ENCODE data around the gene CFAP74. TPM values are rescaled to one million over a fixed set of nuclear protein-coding genes. Genes with fewer than 3 reads are reported as not detected.
"Not testable (repeated sequence)": the region's sequence is repeated elsewhere in the genome, so short reads cannot be mapped to it uniquely, and the experiment has no call there.

CFAP74 gene
- total RNA-seq, 1 donor from 2014 or later: not detected

- DNase-seq (ENCODE audit: extremely low read depth, low read depth, low spot score): no peak
Measured at GRCh38 chr1:1954831-1955441, 48.6 kb downstream of the CFAP74 start.

GRCh38 chr1:1954015-1954414 lies 49.6 kb downstream of the CFAP74 start:
- no peak for DNase-seq (ENCODE audit: extremely low read depth, low read depth, low spot score)

DNA sequence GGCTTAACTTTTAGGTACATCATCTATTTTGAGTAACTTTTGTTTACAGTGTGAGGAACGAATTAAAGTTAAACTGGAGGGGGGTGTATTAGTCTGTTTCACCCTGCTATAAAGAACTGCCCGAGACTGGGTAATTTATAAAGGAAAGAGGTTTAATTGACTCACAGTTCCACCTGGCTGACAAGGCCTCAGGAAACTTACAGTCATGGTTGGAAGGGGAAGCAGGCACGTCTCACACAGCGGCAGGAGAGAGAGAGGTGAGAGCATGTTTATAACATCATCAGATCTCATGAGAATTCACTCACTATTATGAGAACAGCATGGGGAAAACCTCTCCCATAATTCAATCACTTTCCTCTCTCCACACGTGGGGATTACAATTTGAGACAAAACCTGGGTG lies 52.6 kb downstream of the CFAP74 start:
- no peak for DNase-seq (ENCODE audit: extremely low read depth, low read depth, low spot score)

DNA sequence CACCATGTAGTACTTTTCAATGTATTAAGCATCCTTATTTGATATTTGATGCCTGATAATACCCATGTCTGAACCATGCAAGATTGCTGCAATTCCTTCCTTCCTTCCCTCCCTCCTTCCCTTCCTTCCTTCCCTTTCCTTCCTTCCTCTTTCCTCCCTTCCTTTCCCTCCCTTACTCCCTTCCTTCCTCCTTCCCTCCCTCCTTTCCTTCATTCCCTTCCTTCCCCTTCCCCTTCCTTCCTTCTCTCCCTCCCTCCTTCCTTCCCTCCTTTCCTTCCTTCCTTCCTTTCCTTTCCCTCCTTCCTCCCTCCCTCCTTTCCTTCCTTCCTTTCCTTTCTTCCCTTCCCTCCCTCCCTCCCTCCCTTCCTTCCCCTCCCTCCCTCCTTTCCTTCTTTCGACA lies 54.8 kb downstream of the CFAP74 start:
- no peak for DNase-seq (ENCODE audit: extremely low read depth, low read depth, low spot score)

DNA sequence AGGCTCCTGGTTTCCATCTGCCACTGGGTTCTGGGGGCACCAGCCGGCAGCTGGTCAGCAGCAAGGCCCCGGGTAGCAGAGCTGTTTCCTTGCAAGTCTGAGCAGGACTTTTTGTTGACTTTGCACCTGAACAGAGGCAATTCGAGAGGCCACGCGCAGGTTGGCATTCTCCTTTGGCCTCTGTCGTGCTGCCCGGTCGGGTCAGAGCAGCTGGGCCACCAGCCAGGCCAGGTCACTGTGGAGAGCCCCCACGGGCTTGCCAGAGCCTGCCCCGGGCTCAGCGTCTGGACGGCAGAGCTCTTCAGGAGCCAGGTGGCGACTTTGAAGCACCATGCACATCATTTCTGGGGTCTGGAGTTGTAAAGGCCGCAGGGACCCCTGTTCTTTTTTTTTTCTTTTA lies 56.1 kb downstream of the CFAP74 start:
- DNase-seq (ENCODE audit: extremely low read depth, low read depth, low spot score): no peak

DNA sequence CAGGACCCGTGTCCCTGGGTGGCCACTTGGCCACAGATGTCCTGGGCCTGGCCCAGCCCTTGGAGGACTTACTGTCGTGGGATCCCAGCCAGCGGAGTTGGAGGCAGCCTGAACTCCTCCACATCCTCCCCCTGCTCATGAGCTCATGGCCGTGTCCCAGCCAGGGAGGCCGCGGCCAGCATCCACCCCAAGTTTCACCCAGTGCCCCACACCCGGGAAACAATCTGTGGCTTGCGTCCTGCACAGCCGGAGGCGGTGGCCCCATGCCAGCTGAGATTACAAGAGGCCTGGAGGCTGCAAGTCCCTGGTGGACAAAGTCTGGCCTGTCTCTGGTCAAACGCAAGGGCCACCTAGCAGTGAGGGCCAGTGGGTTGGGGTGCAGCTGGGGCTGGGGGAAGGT lies 57.0 kb downstream of the CFAP74 start:
- DNase-seq (ENCODE audit: extremely low read depth, low read depth, low spot score): no peak

DNA sequence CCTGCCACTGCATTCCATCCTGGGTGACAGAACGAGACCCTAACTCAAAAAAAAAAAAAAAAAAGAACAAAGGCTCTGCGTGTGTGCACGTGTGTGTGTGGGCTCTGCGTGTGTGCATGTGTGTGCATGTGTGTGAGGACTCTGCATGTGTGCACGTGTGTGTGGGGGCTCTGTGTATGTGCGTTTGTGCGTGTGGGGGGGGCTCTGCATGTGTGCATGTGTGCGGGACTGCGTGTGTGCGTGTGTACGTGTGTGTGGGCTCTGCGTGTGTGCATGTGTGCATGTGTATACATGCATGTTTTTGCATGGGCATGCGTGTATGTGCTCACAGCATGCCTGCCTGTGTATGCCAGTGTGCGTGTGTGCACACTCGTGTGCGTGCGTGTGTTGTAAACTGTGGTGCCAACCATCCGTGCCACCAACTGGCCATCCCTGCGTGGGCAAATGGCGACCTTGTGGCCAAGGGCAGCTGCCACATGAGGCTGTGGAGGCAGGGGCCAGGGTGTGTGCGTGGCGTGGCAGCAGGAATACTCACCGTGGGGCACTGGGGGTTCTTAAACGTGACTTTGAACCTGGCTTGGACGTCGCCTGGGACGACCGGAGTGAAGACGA lies 57.7 kb downstream of the CFAP74 start:
- no peak for DNase-seq (ENCODE audit: extremely low read depth, low read depth, low spot score)

- no peak for DNase-seq (ENCODE audit: extremely low read depth, low read depth, low spot score)
Measured at GRCh38 chr1:1943834-1944570, 59.6 kb downstream of the CFAP74 start.

DNA sequence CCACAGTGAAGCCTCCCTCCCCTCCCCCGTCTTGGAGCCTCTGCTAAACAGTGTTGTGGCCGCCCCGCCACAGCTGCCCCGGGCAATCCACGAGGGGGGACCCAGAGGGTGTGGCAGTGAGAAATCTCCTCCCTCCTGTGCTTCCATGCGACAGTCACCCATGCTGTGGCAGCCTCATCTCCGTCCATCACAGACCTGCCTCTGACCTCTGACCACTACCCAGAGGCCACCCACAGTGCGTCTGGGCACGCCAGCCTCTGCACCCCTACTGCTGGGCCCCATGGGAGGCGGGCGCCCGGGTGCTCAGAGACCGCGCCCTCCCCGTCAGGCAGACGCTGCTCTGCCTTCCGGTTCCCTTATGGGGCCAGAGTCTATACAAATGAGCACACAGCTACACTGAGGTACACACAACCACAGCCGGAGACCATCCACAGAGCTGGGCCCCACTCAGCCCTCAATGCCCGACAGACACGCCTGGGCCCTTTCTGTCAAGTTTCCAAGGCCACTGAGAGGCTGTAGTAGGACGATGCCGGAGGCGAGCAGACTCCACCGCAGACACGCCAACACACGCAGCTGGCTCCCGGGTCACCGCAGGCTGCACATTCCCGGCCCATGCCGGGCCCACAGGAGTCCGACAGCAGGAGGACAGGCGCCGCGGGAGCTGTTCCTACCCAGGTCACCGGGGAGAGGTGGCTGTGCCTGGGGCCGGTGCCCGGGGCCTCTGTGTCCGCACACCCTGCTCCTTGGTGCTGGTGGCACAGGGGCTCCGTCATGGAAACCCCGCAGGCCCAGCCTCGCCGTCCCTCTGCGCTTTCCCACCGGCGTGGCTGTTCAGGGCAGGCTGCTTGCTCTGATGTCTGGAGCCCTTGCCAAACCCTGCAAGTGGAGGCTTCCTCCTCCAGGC lies 60.6 kb downstream of the CFAP74 start:
- no peak for DNase-seq (ENCODE audit: extremely low read depth, low read depth, low spot score)

DNA sequence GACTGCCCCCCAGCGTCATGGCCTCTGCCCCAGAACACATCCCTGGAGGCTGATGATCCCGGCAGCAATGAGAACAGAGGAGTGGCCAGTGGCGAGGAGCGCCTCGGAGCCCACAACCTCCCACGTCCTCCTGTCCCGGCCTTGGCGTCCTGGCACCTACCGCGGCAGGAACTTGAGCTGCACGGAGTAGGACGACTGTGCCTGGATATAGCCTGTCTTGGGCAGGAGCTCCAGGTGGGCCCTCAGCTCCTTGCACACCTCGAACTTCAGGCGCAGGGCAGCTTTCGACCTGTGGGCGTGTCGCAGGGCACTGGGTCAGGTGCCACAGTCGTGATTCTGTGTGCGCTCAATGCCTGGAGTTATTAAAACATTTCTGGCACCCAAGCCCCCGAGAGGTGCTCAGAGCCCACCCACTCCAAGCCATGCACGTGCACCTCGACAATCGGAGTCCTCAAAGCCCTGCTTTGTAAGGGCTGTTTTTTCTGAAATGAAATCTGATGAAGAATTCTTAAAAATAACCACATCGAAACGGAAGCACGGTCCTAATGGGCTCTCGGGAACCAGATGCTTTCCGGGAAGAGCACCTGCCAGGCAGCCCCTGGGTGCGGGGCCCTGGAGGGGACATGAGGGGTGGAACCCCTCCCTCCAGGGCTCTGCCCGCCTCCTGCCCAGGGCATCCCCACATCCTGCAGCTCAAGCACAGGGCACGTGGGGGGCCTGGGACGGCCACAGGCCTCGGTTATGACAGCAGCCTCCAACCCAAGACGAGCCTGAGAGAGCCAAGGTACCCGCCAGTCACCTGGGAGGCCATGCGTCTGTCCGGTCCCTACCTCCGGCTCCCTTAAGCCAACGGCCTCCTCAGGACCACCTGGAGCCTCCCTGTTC lies 61.5 kb downstream of the CFAP74 start:
- no peak for DNase-seq (ENCODE audit: extremely low read depth, low read depth, low spot score)

GRCh38 chr1:1941211-1941841 lies 62.3 kb downstream of the CFAP74 start:
- no peak for DNase-seq (ENCODE audit: extremely low read depth, low read depth, low spot score)

DNA sequence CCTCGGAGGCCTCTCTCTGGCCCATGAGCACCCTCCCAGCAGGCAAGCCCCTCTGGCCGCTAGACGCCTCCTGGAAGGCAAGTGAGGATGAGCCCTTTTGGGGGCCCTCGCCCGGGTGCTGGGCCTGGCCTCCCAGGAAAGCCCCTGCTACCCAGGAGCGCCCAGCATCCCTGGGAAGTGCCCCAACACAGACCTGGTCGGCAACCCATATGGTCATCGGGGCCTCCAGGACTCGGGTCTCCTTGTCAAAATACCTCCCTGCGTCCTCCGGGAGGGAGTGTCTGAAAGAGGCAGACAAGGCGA lies 63.5 kb downstream of the CFAP74 start:
- DNase-seq (ENCODE audit: extremely low read depth, low read depth, low spot score): no peak

DNA sequence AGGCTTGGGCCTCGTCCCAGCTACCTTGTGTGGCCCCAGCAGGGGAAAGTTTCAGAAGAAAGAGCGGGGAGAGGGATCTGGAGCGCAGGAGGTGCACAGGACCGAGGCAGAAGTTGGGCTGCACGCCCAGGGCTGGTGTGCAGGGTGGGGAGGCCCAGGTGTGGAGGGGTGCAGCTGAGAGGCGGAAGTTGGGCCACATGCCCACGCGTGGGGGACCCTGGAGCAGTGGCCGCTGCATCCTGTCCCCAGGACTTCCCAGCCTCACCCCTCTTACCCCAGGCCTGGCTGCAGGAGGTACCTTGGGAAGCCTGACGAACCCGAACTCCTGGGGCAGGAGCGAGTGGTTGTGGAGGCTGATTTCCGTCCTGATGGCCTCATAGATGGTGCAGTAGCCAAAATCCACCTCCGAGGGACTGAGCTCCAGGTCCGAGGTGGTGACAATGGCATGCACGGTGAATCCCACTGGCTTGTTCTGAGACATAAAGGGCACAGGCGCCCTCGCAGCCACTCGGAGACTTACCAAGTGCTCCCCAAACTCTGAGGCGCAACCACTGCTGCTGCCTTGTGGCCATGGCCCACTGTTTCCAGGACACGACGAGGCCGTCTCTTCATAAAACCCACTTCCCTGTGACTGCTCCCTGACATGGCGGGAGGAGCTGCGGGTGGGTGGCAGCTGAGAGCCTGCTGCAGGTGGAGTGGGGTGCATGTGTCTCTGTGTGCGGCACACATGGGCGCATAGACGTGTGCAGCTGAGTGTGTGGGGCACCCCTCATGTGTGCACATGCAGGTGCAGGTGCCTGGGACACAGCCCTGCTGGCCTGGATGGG lies 64.1 kb downstream of the CFAP74 start:
- DNase-seq (ENCODE audit: extremely low read depth, low read depth, low spot score): no peak

DNA sequence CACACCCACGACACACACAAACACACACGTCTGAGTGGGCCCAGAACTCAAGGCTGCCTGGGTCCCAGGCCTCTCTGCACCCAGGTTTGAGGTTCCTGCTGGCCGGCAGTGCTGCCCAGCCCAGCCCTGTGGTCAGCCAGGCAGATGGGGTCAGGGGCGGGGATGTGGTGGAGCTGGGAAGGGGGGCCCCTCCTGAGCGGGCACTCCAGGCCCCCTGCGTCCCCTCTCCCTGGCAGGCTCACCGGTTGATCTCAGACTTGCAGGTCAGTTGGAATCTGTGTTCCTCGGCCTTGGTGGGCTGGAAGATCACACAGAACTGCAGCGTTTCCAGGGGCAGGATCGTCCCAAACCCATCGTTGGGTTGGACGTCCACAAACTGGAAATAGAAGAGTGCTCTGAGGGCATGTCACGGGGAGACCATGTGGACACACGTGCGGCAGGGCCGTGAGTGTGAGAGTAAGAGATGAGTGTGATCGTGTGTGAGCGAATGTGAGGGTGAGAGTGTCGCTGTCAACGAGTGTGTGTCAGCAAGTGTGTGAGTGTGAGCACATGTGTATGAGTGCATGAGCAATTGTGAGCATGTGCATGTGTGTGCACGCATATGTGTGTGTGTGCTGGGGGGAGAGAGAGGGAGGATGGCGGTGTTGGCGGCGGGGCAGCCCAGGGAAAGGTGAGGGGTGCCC lies 64.8 kb downstream of the CFAP74 start:
- no peak for DNase-seq (ENCODE audit: extremely low read depth, low read depth, low spot score)

- no peak for DNase-seq (ENCODE audit: extremely low read depth, low read depth, low spot score)
Measured at GRCh38 chr1:1938276-1938573, 65.4 kb downstream of the CFAP74 start.

- DNase-seq (ENCODE audit: extremely low read depth, low read depth, low spot score): no peak
Measured at GRCh38 chr1:1937549-1938275, 65.9 kb downstream of the CFAP74 start.

- no peak for DNase-seq (ENCODE audit: extremely low read depth, low read depth, low spot score)
Measured at GRCh38 chr1:1937061-1937460, 66.5 kb downstream of the CFAP74 start.

- not testable (repeated sequence) for DNase-seq (ENCODE audit: extremely low read depth, low read depth, low spot score)
Measured at GRCh38 chr1:1934848-1935247, 68.7 kb downstream of the CFAP74 start.

All from glomerular endothelial cell (primary cell).